Testis (tissue), 3 donors: ENCODE results near the gene TMEM203. TPM values are rescaled to one million over a fixed set of nuclear protein-coding genes. Genes with fewer than 3 reads are reported as not detected.

ENCODE experiments used
- DNase-seq: peaks from one replicate; pipeline ENCODE4 v3.0.0-alpha.2; 2019
- H3K27ac ChIP-seq, 2 donors: fragments of 200-600 bp; sonication (generic); one replicate each; pipeline ENCODE4 v1.5.1; 2019
- H3K27me3 ChIP-seq: fragments of 200-600 bp; sonication (generic); one replicate; pipeline ENCODE4 v1.5.1; 2019
- H3K36me3 ChIP-seq: fragments of 200-600 bp; sonication (generic); one replicate; pipeline ENCODE4 v1.5.1; 2017; ENCODE audit warnings: low read depth; ENCODE audit errors: missing control alignments
- H3K4me1 ChIP-seq: fragments of 200-600 bp; sonication (generic); one replicate; pipeline ENCODE4 v1.5.1; 2019
- H3K4me3 ChIP-seq, 2 donors: fragments of 200-600 bp; sonication (generic); one replicate each; pipeline ENCODE4 v1.5.1; 2017 to 2019
- H3K9me3 ChIP-seq: fragments of 200-600 bp; sonication (generic); one replicate; pipeline ENCODE4 v1.5.1; 2017
- POLR2A ChIP-seq: fragments of 450-650 bp; IDR thresholded peaks from one replicate; pipeline ENCODE4 v1.6.1; 2017; ENCODE audit warnings: antibody characterized with exemption, mild to moderate bottlenecking, moderate library complexity
- WGBS, 2 donors: methylation state at CpG; one replicate each; pipeline ENCODE4 v1.1.5; 2018; 5-methylcytosine and 5-hydroxymethylcytosine counted together
- intact Hi-C: fragments of 100-400 bp; cut with DNase I; formaldehyde crosslinking; loops from one replicate; pipeline ENCODE4 v1.15.1; 2023; ENCODE audit warnings: low total_unique reads
- polyA plus RNA-seq: library from polyadenylated mRNA; stranded (reverse); fragments of 350-450 nt; fragmentation: Illumina TruSeq; extraction: RNeasy Lipid Tissue Mini Kit (QIAGEN cat#74804); gene quantifications from one replicate; pipeline ENCODE4 v1.2.3, GENCODE V29; 2014; ENCODE audit warnings: low read depth, low replicate concordance; ENCODE audit not compliant: insufficient read depth
- total RNA-seq, 2 donors: library from RNA; depleted of rRNA; stranded (reverse); fragments of >200 nt; gene quantifications; one replicate each; pipeline ENCODE4 v1.2.3, GENCODE V29; 2016
- TF ChIP-seq, protein P1 (sequence below), 3 experiments: fragments of 450-650 bp in 2 of 3; fragments of 200-600 bp in 1 of 3; sonication (generic) in 1 of 3; IDR thresholded peaks; one replicate each; pipeline ENCODE4 v1.5.1; 2016 to 2019; ENCODE audit warnings: antibody characterized with exemption in 3 of 3, mild to moderate bottlenecking in 2 of 3, moderate library complexity in 1 of 3

The TMEM203 gene
- total and polyA plus RNA-seq, 3 donors from 2014 or later, result 36.3 to 51.2 (median 48.0) TPM

DNA sequence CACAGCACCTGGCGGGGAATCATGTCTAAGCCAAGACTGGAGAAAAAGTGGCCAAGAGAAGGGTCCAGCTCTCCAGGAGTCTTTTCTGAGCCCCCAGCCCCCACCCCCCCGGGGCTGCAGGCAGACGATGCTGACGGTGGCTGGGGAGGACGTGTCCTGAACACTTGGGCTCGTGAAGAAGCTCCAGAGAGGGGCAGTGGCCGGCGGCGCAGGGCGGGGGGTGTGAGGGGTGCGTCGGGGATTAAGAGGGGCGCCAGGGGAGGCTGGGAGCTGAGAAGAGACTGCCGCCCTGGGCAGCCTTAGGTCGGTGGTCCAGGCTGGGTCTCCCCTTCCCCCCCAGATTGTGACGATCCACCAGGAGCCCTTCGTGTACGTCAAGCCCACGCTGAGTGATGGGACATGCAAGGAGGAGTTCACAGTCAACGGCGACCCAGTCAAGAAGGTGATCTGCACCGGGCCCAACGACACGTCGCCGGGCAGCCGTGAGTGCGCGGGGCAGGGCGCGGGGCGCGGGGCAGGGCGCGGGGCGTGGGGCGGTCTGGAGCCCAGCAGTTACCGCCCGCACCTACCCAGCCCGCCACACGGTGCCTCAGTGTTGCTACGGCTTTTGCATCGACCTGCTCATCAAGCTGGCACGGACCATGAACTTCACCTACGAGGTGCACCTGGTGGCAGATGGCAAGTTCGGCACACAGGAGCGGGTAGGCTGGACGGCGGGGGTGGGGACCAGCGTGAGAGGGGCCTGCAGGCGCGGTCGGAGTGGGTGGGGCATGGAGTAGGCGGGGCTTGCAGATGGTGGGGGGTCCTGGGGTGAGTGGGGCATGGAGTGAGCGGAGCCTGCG lies 44.5 kb downstream of the TMEM203 start:
- Histone ChIP-seq H3K27ac (no peak overlapping the region), H3K36me3 (no peaks in the 10 kb centered on the region), H3K4me3 (no peak overlapping the region), H3K4me1 (peaks cover 11% of the 10 kb centered on the region), H3K9me3 (no peaks in the 10 kb centered on the region), H3K27me3 (no peaks in the 10 kb centered on the region)
- WGBS, 2 donors, result 17 to 27% methylated on average over 42 to 56 of the region's 56 CpGs
- no peak for DNase-seq
- intact Hi-C loops, result no loop called here
- no peak for TF ChIP-seq POLR2A
- TF ChIP-seq, protein P1, sequence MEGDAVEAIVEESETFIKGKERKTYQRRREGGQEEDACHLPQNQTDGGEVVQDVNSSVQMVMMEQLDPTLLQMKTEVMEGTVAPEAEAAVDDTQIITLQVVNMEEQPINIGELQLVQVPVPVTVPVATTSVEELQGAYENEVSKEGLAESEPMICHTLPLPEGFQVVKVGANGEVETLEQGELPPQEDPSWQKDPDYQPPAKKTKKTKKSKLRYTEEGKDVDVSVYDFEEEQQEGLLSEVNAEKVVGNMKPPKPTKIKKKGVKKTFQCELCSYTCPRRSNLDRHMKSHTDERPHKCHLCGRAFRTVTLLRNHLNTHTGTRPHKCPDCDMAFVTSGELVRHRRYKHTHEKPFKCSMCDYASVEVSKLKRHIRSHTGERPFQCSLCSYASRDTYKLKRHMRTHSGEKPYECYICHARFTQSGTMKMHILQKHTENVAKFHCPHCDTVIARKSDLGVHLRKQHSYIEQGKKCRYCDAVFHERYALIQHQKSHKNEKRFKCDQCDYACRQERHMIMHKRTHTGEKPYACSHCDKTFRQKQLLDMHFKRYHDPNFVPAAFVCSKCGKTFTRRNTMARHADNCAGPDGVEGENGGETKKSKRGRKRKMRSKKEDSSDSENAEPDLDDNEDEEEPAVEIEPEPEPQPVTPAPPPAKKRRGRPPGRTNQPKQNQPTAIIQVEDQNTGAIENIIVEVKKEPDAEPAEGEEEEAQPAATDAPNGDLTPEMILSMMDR (IDR thresholded peaks at IDR 0.05), result no peak

DNA sequence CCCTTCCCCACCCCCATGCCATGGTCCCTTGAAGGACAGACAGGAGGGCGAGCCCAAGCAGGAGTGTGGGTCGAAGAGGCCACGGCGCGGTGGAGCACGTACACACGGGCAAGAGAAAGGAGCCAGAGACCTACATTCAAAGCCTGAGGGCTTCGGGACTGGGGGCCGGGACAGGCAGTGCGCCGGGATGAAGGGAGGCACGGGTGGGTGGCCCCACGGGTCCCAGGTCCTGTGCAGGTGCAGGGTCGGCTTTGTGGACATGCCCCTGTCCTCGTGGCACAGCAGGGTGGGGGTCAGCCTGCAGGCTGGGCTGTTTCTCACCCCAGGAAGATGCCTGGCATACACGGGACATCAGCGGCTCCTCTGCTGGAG lies 45.4 kb downstream of the TMEM203 start:
- TF ChIP-seq, protein P1 (IDR thresholded peaks at IDR 0.05), result no peak
- no peak for TF ChIP-seq POLR2A
- peaks cover 11% of the 10 kb centered on the region for H3K4me1 ChIP-seq
- H3K36me3 ChIP-seq, result no peaks in the 10 kb centered on the region
- WGBS, 2 donors, result 57 to 65% methylated on average over 17 of the region's 17 CpGs
- no peaks in the 10 kb centered on the region for H3K27me3 ChIP-seq
- H3K4me3 ChIP-seq, result no peak overlapping the region
- DNase-seq, result no peak
- H3K27ac ChIP-seq, result no peak overlapping the region
- intact Hi-C loops, result no loop called here
- H3K9me3 ChIP-seq, result no peaks in the 10 kb centered on the region

DNA sequence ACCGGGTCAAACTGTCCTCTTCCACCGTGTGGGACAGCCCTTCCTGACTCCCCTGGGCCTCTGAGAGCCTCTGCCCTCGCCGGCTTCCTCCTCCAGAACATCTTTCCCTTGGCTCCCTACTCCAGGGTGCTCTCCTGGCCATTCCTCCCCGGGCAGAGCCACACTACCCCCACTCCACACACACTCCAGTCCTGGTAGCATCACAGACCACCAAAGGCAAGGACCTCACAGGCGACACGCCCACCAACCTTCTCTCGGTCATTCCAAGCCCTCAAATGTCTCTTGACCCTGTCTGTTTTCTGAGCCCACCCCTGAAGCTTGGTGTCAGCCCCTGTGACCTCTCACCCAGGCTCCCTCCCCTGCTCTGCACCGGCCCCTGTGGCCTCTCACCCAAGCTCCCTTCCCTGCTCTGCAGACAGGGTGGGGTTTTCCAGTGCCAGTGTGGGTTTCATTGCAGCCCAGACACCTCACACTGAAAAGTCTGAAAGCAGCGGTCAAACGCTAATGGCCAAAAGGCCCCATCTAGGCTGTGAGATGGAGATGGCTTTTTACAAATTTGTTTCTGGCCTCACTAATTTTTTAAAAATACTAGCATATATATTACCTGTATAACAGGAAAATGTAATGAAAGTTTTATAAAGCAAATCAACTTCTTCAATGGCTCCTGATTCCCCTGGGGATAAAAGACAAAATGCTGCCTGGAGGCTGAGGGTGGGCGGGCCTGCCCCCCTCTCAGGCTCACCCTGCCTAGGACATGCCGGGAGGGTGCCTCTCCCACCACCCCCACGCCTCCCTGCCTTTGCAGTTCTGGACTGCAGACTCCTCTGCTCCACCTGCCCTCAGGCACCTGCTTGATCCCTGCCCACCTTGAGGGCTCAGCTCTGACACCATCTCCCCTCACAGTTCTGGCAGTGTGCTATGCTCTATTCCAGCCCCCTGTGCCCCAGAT lies 46.1 kb downstream of the TMEM203 start:
- no peaks in the 10 kb centered on the region for H3K36me3 ChIP-seq
- no peak for DNase-seq
- no peaks in the 10 kb centered on the region for H3K9me3 ChIP-seq
- peaks cover 11% of the 10 kb centered on the region for H3K4me1 ChIP-seq
- H3K27me3 ChIP-seq, result no peaks in the 10 kb centered on the region
- no peak overlapping the region for H3K27ac ChIP-seq
- intact Hi-C loops, result no loop called here
- H3K4me3 ChIP-seq, result no peak overlapping the region
- WGBS, 2 donors, result 45 to 57% methylated on average over 14 of the region's 14 CpGs
- no peak for TF ChIP-seq POLR2A
- TF ChIP-seq, protein P1 (IDR thresholded peaks at IDR 0.05), result no peak

DNA sequence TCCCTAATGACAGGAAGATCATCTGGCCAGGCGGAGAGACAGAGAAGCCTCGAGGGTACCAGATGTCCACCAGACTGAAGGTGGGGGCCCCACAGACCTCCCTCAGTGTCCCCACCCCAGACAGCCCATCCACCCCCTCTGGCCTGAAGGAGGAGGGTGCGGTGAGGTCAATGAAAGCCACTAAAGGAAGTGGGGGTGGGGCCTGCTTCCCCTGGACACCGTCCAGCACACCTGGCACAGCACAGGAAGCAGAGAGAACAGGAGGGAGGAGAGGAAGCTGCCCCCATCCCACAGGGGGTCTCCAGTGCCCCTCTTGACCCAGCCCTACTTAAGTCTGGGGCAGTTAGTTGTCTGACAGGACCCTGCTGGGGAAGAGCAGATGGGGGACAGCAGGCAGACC lies 46.8 kb downstream of the TMEM203 start:
- Histone ChIP-seq H3K27ac (no peak overlapping the region), H3K4me1 (peaks cover 11% of the 10 kb centered on the region), H3K4me3 (no peak overlapping the region), H3K9me3 (no peaks in the 10 kb centered on the region), H3K27me3 (no peaks in the 10 kb centered on the region), H3K36me3 (no peaks in the 10 kb centered on the region)
- no peak for DNase-seq
- TF ChIP-seq POLR2A, result no peak
- TF ChIP-seq, protein P1 (IDR thresholded peaks at IDR 0.05), result no peak
- 38 to 50% methylated on average over 4 of the region's 4 CpGs for whole genome bisulfite sequencing, 2 donors
- intact Hi-C loops, result no loop called here
